K562 (cell line): ENCODE measurements around the gene MSH3. TPM values are rescaled to one million over a fixed set of nuclear protein-coding genes. Genes with fewer than 3 reads are reported as not detected.

ENCODE experiments used
- BCOR ChIP-seq: fragments of 450-650 bp; IDR thresholded peaks from 2 replicates; pipeline ENCODE4 v1.6.1; 2016
- BMI1 ChIP-seq: fragments of 150-350 bp; IDR thresholded peaks from 2 replicates; pipeline ENCODE4 v1.6.1; 2014; ENCODE audit warnings: low read length
- CREB1 ChIP-seq, 2 experiments: sonication (generic) in 1 of 2; formaldehyde crosslinking in 1 of 2; IDR thresholded peaks; 2 replicates each; pipeline versions ENCODE4 v1.6.1 to v1.8.0; 2012 to 2022; ENCODE audit warnings: inconsistent platforms in 1 of 2, mild to moderate bottlenecking in 1 of 2, missing genetic modification reagents in 1 of 2, moderate library complexity in 1 of 2
- ELF1 ChIP-seq: fragments of 200-800 bp; sonication (Bioruptor generic); IDR thresholded peaks from 2 replicates; pipeline ENCODE4 v1.6.1; 2016; ENCODE audit warnings: missing genetic modification characterization, missing compliant biosample characterization
- FOXA3 ChIP-seq, 2 experiments: fragments of 450-650 bp in 1 of 2; sonication (generic) in 1 of 2; formaldehyde crosslinking; IDR thresholded peaks in 1 of 2; conservative IDR thresholded peaks in 1 of 2; 2 replicates each; pipeline versions ENCODE4 v1.4.0 to v1.8.0; 2020 to 2022; ENCODE audit warnings: mild to moderate bottlenecking in 2 of 2, missing genetic modification reagents in 1 of 2
- HDGF ChIP-seq: fragments of 450-650 bp; IDR thresholded peaks from 2 replicates; pipeline ENCODE4 v1.6.1; 2016
- HOMEZ ChIP-seq: fragments of 250-450 bp; sonication (Bioruptor Pico); IDR thresholded peaks from 2 replicates; pipeline ENCODE4 v1.4.0; 2020; ENCODE audit warnings: mild to moderate bottlenecking, moderate library complexity
- PCBP1 ChIP-seq: fragments of 200-400 bp; formaldehyde crosslinking; IDR thresholded peaks from 2 replicates; pipeline ENCODE4 v1.6.1; 2018; ENCODE audit warnings: mild to moderate bottlenecking, low read depth, low read length; ENCODE audit not compliant: poor library complexity, severe bottlenecking
- POLR2B ChIP-seq: fragments of 450-650 bp; IDR thresholded peaks from 2 replicates; pipeline ENCODE4 v1.6.1; 2018; ENCODE audit warnings: low read depth; ENCODE audit not compliant: partially characterized antibody
- SAP30 ChIP-seq: fragments of 200-600 bp; sonication (generic); IDR thresholded peaks from 2 replicates; pipeline ENCODE4 v1.6.1; 2012; ENCODE audit warnings: borderline replicate concordance, low read depth, mild to moderate bottlenecking, moderate library complexity, low read length, control low read depth, inconsistent platforms; ENCODE audit not compliant: insufficient read depth, poor library complexity, severe bottlenecking
- SMAD4 ChIP-seq: fragments of 250-450 bp; sonication (Bioruptor Pico); conservative IDR thresholded peaks from 2 replicates; pipeline ENCODE4 v1.8.0; 2021; ENCODE audit warnings: inconsistent platforms, mild to moderate bottlenecking, moderate library complexity
- SREBF1 ChIP-seq: fragments of 150-350 bp; IDR thresholded peaks from 2 replicates; pipeline ENCODE4 v1.6.1; 2014; ENCODE audit warnings: antibody characterized with exemption, low read depth, low read length, borderline replicate concordance
- SRSF7 ChIP-seq: fragments of 200-400 bp; formaldehyde crosslinking; optimal IDR thresholded peaks from 2 replicates; pipeline ENCODE3; 2017; ENCODE audit warnings: mild to moderate bottlenecking, low read depth, low read length
- XRCC5 ChIP-seq: fragments of 200-400 bp; formaldehyde crosslinking; IDR thresholded peaks from 2 replicates; pipeline ENCODE4 v1.6.1; 2017; ENCODE audit warnings: low read depth, mild to moderate bottlenecking, low read length
- ZBTB40 ChIP-seq, 2 experiments: fragments of 450-650 bp in 1 of 2; sonication (generic) in 1 of 2; formaldehyde crosslinking in 1 of 2; IDR thresholded peaks; 2 replicates each; pipeline versions ENCODE4 v1.7.1 to v1.9.0; 2016 to 2022; ENCODE audit warnings: inconsistent platforms in 1 of 2, mild to moderate bottlenecking in 1 of 2, missing genetic modification reagents in 1 of 2
- ZNF41 ChIP-seq: fragments of 250-450 bp; sonication (Bioruptor Pico); conservative IDR thresholded peaks from 2 replicates; pipeline ENCODE4 v1.4.0; 2020; ENCODE audit warnings: mild to moderate bottlenecking
- polyA plus RNA-seq, 8 experiments: library from polyadenylated mRNA; depleted of rRNA in 4 of 8; stranded (reverse) in 5 of 8; unstranded in 3 of 8; fragments of >200 nt; fragmentation: Nextera tagmentation in 2 of 8; fragmentation: Illumina TruSeq in 1 of 8; extraction: Ambion mirVana in 2 of 8; extraction: Trizol in 1 of 8; gene quantifications; 2 replicates each; pipeline versions ENCODE4 v1.2.1 to v1.2.3, GENCODE V29; 2011 to 2014; ENCODE audit warnings: inconsistent platforms in 1 of 8, missing spikeins in 1 of 8
- total RNA-seq, 7 experiments: library from RNA; depleted of rRNA in 6 of 7; stranded (reverse); fragments of >200 nt in 6 of 7; fragmentation: Illumina TruSeq in 2 of 7; extraction: Trizol in 2 of 7; gene quantifications; 2 replicates each; pipeline versions ENCODE4 v1.2.1 to v1.2.3, GENCODE V29; 2011 to 2021; ENCODE audit warnings: low replicate concordance in 1 of 7

The MSH3 gene
- total and polyA plus RNA-seq, 9 of the 15 experiments (the other 6 are each of a cell fraction or from before 2014, with no cell fraction given) = 3.9 to 17.2 (median 13.2) TPM

- peak; percentile 77; the same call in 1 of the 2 replicates for TF ChIP-seq ZBTB40 (IDR thresholded peaks at IDR 0.05)
- no peak for TF ChIP-seq ZBTB40 (CRISPR knock-in tag; IDR thresholded peaks at IDR 0.05)
- TF ChIP-seq HOMEZ = no peak
- no peak for TF ChIP-seq BMI1
- no peak for TF ChIP-seq BCOR
- peak; percentile 37 for TF ChIP-seq PCBP1
- TF ChIP-seq XRCC5 = 0 out of 2 replicates have a peak, but pooled peaks have one; percentile 31
- no peak for TF ChIP-seq SRSF7
- no peak for TF ChIP-seq ZNF41
- peak; percentile 95 for TF ChIP-seq SMAD4 (CRISPR knock-in tag)
- TF ChIP-seq FOXA3 (CRISPR knock-in tag; conservative IDR thresholded peaks at IDR 0.05 in 1 of 2, IDR thresholded peaks at IDR 0.05 in 1 of 2) = no peak
- no peak for TF ChIP-seq HDGF
- peak; percentile 83 for TF ChIP-seq POLR2B
- peak; percentile 90 for TF ChIP-seq SAP30
- no peak for TF ChIP-seq SREBF1
- no peak for TF ChIP-seq CREB1 (IDR thresholded peaks at IDR 0.05)
- TF ChIP-seq CREB1 (CRISPR knock-in tag; IDR thresholded peaks at IDR 0.05) = peak; percentile 10; the same call in 1 of the 2 replicates
- TF ChIP-seq ELF1 (tag) = peak; percentile 30; the same call in 1 of the 2 replicates
These were observed at the start of gene MSH3, which contains the start of gene DHFR (continued) for GRCh38 chr5:80654391-80655230.
